GM18520 (cell line): ENCODE results near the gene SPTLC3.

Experiments used
- ATAC-seq: cut with Tn5 transposase; IDR thresholded peaks from one replicate; pipeline ENCODE4 v1.9.1; 2021; ENCODE audit not compliant: unreplicated experiment

SPTLC3 gene

GRCh38 chr20:13174402-13174801, 165.6 kb downstream of the SPTLC3 start:
- ATAC-seq = no peak

- no peak for ATAC-seq
Observed at GRCh38 chr20:13180986-13181889, 172.5 kb downstream of the SPTLC3 start.

DNA sequence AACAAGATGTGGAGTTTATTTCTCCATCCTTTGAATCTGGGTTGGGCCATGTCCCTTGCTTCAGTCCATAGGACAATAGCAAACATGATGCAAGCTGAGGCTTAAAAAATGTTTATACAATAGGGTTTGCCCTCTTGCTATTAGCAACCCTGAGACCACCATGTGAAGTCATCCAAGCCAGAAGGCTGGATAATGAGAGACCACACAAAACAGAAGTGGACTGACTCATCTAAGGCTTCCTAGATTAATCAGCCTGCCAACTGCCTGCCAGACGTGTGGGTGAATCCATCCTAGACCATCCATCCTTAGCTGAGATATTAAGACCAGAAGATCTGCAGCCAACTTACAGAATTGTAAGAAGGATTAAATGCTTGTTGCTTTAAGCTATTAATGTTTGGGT, 174.2 kb downstream of the SPTLC3 start:
- no peak for ATAC-seq

DNA sequence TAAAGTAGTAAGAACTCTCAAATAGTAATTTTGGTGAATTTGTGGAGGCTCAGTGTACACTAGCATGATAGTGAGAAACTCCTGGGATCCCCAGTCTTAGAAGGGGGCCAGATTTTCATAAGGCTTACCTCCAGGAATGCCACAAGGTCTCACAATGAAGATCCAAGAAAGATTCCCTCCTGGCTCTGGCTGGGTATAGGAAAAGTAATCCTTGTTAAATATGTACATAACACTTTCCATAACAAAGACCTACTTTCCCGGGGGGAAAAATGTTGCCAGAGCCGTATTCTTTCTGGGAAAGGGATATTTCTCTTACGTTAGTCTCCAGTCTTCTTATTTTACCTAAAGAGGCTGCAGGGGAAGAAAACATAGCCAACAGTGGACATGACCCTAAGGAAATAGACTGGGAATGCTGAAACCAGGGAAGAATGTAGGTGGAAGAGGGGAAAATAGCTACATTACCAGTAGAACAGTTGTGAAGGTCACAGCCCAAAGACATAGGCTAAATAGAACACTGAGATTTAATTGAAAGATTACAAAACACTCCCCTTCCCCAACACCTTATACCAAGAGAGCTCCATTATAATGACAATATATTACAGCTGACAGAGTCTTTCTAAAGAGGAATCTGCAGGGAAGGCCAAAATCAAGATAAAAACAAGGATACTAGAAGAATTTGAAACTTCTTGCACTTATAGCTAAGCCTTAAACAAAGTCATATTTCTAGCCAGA, 177.4 kb downstream of the SPTLC3 start:
- no peak for ATAC-seq

- no peak for ATAC-seq
Observed at GRCh38 chr20:13187899-13188298, 179.1 kb downstream of the SPTLC3 start.

DNA sequence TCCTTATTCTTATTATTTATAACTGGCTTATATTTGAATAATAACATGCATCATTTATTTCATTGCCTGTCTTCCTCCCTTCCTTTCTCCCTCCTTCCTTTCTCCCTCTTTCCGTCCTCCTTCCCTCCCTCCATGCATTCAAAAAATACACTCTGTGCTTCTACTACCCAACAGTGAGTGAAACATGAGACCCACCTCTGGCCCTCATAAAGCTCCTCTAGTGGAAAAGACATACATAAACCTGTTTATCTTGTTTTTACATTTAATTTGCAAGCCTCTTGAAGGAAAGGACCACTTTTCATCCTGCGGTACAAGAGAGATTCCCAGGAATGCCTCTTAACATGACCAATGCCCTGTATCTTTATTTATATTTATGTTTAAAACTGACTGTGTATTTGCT, 190.5 kb downstream of the SPTLC3 start:
- ATAC-seq = no peak

DNA sequence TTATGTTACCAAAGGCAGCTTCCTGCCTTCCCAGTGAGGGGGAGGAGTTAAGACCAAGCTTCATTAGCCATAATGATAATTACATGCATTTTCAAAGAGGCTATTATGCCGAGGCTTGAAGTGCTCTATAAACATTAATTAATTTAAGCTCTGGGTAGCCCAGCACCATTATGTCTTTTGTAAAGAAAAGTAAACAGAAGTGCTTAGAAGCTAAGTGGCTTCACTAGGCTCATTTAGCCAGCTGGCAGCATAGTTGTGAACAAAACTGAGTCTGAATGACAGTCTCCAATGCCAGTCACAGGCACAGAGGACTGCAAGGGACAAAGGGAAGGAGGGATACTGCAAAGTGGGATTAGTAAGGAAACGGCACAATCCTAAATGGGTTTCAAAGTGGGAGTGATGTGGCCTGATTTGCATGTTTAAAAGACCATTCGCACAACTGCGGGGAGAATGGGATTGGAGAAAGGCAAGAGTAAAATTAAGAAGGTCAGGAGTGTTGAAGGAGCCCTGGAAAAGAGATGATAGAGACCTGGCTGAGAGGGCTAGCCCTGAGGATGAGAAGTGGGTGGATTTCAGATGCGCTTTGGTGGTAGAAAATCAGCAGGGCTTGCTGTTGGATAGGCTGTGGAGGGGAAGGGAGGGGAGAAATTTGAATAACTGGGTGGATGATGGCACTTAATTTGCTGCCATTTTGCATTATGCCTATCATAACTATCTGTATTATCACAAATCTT, 192.2 kb downstream of the SPTLC3 start:
- ATAC-seq = no peak

DNA sequence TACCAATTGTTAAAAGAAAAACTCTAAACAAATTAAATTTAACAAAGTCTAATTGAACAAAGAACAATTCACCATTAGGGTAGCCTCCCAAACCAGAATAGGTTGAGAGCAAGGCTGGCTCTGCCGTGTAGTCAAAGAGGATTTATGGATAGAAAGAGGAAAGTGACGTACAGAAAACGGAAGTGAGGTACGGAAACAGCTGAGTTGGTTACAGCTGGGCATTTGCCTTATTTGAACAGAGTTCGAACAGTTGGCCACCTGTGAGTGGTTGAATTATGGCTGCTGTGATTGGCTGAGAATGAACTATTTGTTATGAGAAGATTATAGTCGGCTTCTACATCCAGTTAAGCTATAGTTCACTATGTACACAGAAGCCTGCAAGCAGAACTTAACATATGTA, 193.8 kb downstream of the SPTLC3 start:
- no peak for ATAC-seq

- no peak for ATAC-seq
Observed at GRCh38 chr20:13205425-13205824, 196.7 kb downstream of the SPTLC3 start.

- ATAC-seq = no peak
Observed at GRCh38 chr20:13205848-13206434, 197.2 kb downstream of the SPTLC3 start.

DNA sequence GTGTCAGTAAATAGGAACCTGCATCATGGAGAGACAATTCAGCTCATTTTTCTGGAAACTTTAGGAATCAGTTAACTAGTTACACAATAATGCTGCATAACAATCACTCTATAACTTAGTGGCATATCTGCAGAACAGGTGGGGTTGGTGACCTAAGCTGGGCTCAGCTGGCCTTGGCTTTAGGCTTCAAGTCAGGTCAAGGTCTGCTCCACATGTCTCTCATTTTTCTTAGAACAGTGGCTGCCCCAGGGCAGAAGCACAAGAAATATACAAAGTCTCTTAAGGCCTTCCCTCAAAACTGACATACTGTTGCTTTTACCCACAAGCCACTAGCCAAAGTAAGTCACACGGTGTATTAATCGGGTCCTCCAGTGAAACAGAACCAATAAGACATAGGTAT, 198.2 kb downstream of the SPTLC3 start:
- ATAC-seq = no peak

GRCh38 chr20:13211956-13212618, 203.3 kb downstream of the SPTLC3 start:
- ATAC-seq = no peak

- peak; percentile 65 for ATAC-seq
Observed at GRCh38 chr20:13212750-13213149, 204.0 kb downstream of the SPTLC3 start.

DNA sequence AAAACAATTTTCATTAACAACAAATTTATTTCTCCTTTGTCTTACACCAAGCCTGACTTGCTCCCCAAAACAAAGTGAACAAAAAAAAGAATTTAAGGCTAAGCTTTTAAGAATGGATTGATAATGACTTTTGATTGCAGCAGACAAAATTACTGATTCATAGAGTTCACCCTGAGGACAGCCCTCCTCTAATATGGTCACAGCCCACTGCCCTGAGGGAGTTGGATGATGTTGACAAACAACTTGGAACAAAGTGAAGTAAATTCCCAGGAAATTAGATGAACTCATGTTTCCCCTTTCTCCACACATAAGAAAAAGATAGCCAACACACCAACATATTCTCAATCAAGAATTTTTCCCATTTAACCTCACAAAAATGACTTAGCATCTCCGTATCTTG, 204.6 kb downstream of the SPTLC3 start:
- ATAC-seq = no peak

GRCh38 chr20:13216533-13216932, 207.8 kb downstream of the SPTLC3 start:
- no peak for ATAC-seq
